SH-SY5Y (cell line): ENCODE results near the gene RGS7.

Source experiments
- GATA2 ChIP-seq: IDR thresholded peaks from 2 replicates; pipeline ENCODE4 v1.6.1; 2011; ENCODE audit warnings: mild to moderate bottlenecking, low read depth, low read length
- GATA3 ChIP-seq: IDR thresholded peaks from 2 replicates; pipeline ENCODE4 v1.6.1; 2011; ENCODE audit warnings: low read depth, mild to moderate bottlenecking, low read length, moderate library complexity

Gene RGS7

GRCh38 chr1:241068359-241068758, 288.6 kb downstream of the RGS7 start:
- TF ChIP-seq GATA3 (no peak), GATA2 (no peak)

DNA sequence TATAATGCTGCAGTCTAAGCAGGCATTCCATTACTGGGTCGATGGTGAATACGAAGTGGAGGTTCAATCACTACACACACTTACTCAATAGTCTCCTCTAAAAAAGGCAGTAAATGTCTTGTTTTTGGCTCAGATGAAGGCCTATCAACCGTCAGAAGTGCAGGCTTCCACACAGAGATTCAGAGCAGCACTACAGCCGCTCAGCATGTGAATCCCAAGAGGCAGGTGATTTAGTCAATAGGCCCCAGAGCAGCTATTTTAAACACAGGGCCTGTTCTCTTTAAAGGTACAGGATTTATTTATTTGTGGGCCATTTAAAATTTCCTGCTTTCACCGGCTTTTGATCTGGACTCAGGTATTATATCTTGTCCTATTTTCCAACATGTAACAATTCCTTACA, 293.7 kb downstream of the RGS7 start:
- TF ChIP-seq GATA3, result no peak
- TF ChIP-seq GATA2, result no peak

DNA sequence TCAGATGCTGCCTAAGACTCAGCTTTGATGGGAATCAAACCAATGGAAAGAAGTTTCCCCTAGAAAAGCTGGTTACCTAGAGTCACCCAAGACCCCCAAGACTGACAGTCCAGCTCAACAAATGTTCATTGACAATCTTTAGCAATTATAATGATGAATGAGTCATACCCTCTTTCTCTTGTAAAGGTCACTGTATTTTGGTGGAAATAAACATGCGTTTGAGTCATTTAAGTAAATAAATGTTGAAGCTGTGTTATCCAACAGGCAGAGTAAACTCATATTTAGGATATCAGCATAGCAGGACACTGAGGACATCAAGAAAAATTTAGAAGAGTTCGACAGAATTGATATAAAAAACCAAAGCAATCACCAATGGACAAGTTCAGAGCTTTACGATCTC, 295.9 kb downstream of the RGS7 start:
- TF ChIP-seq GATA2 (no peak), GATA3 (no peak)

DNA sequence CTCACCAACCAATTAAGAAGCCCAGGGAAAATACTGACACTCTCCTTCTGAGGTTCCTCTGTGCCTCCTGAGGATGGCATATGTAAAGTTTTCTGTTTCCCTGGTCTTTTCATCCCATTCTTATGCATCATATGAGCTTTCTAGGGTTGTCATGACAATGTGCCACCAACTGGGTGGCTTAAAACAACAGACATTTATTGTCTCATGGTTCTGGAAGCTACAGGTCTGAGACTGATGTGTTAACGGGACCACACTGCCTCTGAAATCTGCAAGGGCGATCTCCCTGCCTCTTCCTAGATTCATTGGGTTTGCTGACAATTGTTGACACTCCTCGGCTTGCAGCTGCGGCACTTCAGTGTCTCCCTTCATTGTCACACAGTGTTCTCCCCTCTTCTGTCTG, 308.4 kb downstream of the RGS7 start:
- TF ChIP-seq GATA3 (no peak), GATA2 (no peak)

DNA sequence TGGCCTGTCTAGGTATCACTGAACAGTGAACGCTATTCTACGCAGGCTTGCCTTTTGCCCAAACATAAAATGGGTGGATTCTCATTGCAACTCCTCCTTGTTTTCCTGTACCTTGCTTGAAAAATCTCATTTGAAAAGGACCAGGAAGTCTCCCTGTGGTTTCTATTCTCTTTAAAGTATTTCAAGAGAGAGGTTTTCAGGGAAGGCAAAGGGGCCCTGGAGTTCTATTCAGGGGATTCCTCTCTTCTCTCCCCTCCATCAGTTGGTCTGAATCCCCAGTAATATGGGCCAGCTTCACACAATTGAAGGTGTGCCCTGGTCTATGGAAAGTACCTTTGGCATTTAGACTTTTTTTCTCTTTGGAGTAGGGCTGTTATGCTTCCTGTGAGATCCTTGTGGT, 311.3 kb downstream of the RGS7 start:
- TF ChIP-seq GATA3 (no peak), GATA2 (no peak)

DNA sequence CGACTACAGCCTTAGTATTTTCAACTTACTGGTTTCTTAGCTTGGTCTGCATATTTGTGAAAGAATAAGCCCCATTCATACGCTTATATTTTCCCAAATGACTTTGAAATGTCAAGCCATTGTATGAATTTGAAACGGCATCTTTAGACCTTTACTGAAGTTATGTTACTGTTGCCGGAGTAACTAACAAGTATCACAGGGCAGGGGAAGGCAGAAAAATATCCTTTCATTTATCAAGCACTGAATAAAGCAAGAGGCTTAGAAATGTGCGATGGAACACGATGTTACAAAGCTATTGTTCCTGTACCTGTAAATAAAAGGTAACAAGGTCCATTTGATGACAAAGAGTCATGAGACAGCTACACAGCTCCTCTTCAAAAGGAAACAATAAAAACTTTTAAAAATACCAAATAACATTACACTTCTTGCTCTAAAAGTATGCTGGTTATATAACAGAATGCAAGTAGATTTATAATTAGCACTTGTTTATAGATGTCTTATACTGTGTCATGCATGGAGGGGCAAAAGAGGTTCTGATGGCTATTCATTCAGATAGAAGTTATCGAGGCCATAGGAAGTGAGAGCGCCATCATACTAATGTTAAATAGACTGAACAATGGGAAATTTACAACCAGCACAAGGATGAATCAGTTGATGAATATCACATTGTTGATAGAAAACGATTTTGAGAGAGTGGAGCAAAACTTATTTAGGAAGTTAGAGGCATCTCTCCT, 322.6 kb downstream of the RGS7 start:
- TF ChIP-seq GATA3, result no peak
- TF ChIP-seq GATA2, result no peak

DNA sequence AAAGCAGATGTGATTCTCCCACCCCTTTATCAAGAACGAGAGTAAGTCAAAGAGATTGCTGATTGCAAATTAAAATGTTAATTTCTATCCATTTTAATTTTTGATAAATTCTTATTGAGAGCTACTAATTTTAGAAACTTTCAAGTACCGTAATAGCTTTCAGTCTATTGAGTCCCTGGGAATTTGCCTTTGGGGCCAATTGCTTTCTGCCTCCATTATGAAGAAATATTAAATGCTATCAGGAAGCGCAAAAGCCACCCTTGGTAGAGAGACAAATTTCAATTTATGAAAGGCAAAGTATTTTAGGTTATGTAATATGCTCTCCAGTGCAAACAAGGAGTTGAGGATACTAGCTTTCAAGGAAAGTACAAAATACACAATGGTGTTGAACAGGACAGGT, 332.2 kb downstream of the RGS7 start:
- TF ChIP-seq GATA2, result no peak
- no peak for TF ChIP-seq GATA3

DNA sequence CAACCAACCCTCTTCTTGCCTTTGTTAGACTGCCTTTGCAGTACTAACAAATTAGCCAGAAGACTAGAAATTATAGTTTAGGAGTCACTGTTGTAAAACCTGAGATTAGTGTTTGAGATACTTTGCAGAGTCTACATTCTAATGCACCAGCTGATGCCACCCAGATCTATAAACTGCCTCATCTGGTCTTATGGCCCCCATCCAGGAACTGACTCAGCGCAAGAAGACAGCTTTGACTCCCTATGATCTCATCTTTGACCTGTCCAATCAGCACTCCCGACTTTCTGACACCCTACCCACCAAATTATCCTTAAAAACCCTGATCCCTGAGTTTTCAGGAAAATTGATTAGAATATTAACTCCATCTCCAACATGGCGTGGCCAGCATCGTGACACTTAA, 334.6 kb downstream of the RGS7 start:
- TF ChIP-seq GATA2 (no peak), GATA3 (no peak)

DNA sequence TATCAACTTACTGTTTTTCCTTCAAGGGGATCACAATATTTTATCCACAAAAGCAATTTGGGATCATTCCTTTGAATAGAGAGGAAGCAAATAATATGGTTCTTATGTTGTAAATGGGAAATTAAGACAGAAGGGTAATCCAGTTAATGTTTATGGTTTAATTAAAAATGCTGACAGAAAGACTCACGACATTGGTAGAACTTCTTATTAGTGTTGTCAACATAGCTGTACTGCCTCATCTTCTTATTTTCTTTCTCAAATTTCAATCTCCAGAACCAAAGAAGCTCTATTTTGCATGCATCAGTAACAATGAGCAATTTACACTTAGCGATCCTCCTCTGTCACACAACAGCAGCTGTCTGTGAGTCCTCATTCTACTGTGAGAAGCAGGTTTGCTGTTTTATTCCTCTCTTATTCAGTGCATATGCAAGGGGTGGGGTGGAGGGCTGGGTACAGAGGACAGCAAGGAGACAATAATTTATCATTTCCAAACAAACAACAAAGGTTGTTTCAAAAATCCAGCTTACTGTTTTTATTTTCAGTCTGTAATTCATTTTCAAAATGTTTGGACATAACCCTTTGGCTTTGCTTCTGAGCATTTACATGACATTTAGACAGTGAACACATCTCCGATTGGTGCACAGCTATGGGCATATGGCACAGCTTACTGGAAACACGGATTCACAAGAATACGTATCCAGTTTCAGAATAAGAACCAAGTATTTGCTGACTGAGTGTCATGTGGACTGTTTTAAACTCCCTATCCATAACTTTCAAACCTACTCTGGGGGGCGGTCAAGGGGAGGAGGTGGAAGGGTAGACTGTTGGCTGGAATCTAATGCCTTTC, 335.9 kb downstream of the RGS7 start:
- no peak for TF ChIP-seq GATA3
- no peak for TF ChIP-seq GATA2

DNA sequence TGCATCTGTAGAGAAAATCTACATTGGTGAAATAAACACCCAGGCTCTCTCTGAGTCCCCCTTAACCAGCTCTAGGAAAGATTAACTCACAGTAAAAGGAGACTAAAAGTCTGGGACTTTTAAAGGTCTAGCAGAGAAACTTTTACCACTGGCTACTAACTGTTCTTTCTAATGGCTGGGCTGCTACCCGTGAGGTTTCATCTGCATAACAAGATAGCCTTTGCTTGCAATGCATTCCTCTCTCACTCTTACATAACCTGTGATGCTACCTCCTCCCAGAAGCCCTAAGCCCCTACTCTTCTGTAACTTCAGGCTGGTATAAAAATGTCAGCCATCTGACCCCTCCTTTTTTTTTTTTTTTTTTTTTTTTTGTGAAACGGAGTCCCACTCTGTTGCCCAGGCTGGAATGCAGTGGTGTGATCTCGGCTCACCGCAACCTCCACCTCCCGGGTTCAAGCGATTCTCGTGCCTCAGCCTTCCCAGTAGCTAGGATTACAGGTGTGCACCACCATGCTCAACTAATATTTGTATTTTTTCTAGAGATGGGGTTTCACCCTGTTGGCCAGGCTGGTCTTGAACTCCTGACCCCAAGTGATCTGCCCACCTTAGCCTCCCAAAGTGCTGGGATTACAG, 344.2 kb downstream of the RGS7 start:
- TF ChIP-seq GATA3, result no peak
- no peak for TF ChIP-seq GATA2

DNA sequence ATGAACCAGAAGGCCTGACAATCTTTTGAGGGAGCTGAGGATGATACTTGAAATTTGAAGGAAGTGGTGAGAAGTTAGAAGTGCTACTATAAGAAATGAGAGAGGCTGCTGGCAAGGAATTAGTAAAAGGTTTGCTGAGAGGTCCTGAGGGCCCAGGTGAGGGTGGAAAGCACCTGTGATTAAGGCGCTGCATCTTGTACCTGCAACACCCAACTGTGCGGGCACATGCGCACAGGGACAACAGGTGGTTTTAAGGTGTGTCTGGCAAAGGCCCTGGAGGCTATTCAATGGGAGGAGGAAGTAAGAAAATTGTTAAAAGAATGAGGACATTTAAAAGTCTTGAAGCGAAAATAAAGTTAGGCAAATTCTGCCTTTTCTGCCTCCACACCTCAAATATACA, 349.3 kb downstream of the RGS7 start:
- TF ChIP-seq GATA3, result no peak
- TF ChIP-seq GATA2, result no peak

DNA sequence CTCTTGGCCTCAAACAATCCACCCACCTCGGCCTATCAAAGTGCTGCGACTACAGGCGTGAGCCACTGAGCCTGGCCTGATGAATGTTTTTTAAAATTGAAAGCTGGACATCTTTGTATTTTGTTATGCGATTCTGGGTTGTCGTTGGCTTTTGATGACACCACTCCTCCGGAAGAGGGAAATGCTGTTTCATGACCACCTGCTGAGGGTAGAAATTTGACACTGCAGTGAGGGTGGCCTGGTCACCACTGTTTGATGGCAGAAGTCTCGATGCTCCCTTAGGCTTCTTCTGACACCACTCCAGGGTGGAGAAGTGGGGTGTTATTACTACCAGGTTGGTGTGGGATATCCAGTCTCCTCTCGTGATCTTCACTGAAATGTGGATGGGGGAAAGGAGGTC, 357.2 kb downstream of the RGS7 start:
- TF ChIP-seq GATA2 (no peak), GATA3 (no peak)

GRCh38 chr1:240998441-240999015, 358.5 kb downstream of the RGS7 start:
- TF ChIP-seq GATA2 (no peak), GATA3 (no peak)

DNA sequence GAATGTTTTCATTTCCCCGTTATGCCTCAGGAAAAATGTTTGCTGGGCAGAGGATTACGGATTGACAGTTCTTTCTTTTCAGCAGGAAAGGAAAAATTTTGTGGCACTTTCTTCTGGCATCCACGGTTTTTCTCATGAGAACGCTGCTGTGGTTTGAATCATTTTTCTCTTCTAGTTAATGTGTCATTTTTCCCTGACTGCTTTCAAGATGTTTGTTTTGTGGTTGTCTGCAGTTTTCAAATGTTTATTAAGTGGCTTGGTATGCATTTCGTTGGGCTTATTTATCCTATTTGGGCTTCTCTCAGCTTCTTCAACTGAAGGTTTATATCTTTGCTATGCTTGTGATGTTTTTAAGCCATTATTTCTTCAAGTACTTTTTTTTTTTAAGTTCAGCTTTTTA, 359.0 kb downstream of the RGS7 start:
- no peak for TF ChIP-seq GATA2
- TF ChIP-seq GATA3, result no peak
